ENCODE measurements around the gene IMMP2L.
"Not testable (repeated sequence)": the region's sequence is repeated elsewhere in the genome, so short reads cannot be mapped to it uniquely, and the experiment has no call there.

IMMP2L gene

DNA sequence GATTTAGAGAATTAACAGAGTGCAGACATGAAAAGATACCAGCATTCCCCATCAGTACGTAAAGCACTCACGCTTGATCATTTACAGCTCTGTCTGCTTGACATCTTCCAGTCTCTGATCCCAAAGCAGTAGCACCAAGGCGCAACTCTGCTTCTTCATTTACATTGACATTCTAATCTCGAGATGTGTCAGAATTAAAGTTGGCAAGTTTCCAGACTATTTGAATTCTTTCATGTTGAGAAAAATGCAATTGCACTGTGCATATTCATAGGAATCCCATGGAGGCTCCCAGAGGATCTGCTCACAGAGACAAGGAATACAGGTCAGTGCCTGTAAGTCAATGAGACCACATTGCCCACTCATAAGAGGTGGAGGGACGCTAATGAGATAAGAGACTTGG, 287.4 kb downstream of the IMMP2L start:
- no peak for DNase-seq (ENCODE audit: extremely low read depth, low read depth)
- TF ChIP-seq, protein P1, sequence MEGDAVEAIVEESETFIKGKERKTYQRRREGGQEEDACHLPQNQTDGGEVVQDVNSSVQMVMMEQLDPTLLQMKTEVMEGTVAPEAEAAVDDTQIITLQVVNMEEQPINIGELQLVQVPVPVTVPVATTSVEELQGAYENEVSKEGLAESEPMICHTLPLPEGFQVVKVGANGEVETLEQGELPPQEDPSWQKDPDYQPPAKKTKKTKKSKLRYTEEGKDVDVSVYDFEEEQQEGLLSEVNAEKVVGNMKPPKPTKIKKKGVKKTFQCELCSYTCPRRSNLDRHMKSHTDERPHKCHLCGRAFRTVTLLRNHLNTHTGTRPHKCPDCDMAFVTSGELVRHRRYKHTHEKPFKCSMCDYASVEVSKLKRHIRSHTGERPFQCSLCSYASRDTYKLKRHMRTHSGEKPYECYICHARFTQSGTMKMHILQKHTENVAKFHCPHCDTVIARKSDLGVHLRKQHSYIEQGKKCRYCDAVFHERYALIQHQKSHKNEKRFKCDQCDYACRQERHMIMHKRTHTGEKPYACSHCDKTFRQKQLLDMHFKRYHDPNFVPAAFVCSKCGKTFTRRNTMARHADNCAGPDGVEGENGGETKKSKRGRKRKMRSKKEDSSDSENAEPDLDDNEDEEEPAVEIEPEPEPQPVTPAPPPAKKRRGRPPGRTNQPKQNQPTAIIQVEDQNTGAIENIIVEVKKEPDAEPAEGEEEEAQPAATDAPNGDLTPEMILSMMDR (IDR thresholded peaks at IDR 0.05; ENCODE audit: low read depth, low read length): no peak

DNA sequence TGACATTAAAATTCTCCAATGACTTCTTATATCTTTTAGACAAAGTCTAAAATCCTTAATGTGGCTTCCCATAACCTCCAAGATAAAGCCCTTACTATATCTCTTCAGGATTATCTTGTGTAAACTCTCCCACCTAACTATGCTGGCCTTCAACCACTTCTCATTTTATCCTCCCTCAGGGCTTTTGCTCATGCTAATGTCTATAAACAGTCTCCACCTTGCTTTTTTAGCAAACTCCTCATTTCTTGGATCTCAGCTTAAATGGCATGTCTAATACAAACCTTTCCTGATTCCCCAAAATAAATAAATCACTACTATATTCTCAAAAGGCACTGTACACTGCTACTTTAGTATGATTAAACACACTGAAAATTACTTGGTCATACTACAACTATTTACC, 290.2 kb downstream of the IMMP2L start:
- TF ChIP-seq, protein P1 (IDR thresholded peaks at IDR 0.05; ENCODE audit: low read depth, low read length): no peak
- DNase-seq (ENCODE audit: extremely low read depth, low read depth): no peak

DNA sequence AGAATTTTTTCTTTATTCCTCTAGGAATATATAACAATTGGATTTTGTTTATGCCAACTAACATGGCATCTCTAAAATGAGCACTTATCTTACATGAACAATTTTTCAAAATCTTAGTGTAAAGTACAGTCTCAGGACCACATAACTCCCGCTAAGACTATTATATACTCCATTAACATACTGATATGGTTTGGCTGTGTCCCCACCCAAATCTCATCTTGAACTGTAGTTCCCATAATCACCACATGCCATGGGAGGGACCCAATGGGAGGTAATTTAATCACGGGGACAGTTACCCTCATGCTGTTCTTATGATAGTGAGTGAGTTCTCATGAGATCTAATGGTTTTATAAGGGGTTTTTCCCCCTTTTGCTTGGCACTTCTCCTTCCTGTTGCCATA, 291.5 kb downstream of the IMMP2L start:
- DNase-seq (ENCODE audit: extremely low read depth, low read depth): not testable (repeated sequence)

DNA sequence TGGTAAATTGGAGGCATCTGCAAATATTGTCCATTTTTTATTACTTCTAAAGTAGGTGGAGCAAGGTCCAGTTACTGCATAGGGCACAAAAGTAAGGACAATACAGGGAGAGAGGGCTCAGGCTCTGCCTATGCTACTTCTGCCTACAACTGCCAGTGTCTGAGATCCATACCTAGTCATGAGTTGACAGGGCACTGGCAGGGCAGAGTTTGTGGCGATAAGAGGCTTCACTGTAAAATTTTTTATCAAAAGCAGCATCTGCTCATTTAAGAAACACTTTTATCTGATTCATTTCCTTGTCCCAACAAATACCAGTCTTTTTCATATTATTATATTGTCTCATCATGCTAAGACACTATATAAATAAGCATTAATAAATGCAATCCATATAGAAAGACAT, 293.4 kb downstream of the IMMP2L start:
- TF ChIP-seq, protein P1 (IDR thresholded peaks at IDR 0.05; ENCODE audit: low read depth, low read length): no peak
- no peak for DNase-seq (ENCODE audit: extremely low read depth, low read depth)

DNA sequence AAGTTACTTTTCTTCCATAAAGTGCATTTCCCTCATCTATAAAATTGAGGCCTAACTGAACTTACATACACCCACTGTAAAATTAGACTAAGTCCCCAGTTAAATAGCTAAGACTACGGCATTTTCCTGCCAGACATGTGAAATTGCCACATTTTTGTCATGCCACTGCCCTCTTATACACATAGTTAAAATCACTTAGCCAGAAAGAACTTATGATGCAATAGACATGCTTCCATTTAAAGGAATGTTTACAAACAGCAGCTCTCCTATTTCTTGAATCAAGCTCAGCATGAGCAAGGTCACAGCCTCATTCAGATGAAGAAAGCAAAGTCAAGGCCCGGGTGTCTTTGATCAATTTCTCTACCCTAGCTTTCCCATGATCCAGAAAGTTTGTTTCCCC, 295.7 kb downstream of the IMMP2L start:
- DNase-seq (ENCODE audit: extremely low read depth, low read depth): peak; percentile 51
- TF ChIP-seq, protein P1 (IDR thresholded peaks at IDR 0.05; ENCODE audit: low read depth, low read length): no peak

DNA sequence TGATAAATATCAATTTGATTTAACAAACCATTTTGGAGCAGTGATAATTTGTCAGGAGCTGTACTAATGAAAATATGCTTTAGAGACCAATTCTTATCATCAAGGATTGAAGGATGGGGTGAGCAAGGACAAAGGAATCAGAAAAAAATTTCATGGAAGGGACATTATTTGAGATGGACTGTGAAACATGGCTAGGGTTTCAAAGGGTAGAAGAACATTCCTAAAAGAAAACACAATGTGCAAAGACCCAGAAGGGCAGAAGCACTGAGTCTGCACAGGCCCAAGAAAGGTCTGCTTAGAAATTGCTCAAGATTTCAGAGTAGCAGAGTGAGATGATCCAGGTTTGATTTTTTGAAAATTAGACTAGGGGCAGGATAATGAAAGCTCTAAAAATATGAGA, 296.9 kb downstream of the IMMP2L start:
- no peak for DNase-seq (ENCODE audit: extremely low read depth, low read depth)
- TF ChIP-seq, protein P1 (IDR thresholded peaks at IDR 0.05; ENCODE audit: low read depth, low read length): no peak

DNA sequence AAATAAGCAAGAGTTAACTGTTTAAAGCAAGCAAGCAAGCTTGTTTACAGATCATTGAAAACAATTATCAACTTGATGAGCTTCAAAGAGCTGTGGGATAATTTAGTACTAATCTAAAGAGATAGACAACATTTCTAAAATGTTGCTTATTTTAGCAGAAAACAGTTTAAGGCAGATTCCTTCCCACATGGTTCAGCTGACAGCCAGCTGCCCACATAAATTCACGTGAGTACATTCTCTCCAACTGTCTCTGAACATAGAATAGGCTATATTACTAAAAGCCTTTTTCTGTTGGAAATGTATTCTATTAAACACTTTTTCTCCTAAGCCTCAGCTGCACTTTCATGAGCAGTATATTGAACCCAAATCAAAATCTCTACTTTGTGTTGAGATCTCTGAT, 297.3 kb downstream of the IMMP2L start:
- DNase-seq (ENCODE audit: extremely low read depth, low read depth): no peak
- TF ChIP-seq, protein P1 (IDR thresholded peaks at IDR 0.05; ENCODE audit: low read depth, low read length): no peak

DNA sequence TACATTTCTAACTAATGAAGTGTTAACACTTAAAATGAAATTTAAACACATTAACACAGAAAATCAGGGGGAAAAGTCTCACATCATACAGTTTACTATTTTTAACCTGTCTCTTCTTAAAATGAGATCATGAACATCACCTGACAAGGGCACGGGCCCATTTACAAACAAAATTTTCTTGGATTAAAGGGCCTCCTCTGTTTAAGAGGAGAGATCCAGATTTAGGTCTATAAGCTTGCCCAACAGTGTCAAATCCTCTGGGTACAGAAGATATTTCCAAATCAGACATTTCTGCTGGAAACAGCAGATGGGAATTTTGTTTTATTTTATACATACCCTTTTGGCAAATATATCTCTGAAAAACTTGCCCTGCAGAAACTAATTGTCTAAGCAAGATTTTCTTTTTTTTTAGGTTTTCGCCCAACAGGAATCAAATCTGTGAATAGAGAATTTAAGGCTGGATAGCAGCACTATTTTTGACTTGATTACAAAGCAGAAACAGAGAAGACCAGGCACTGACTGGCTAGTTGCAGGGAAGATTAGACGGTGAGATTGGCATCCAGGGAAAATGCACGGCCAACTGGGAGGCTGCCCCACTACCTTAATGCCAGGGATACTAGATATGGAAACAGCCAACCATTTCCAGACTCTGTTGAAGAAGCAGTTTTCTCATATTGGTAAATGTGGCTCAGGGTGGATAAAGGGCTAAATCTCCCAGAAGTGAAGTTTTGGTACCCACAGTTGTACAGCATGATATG, 298.0 kb downstream of the IMMP2L start:
- DNase-seq (ENCODE audit: extremely low read depth, low read depth): no peak
- TF ChIP-seq, protein P1 (IDR thresholded peaks at IDR 0.05; ENCODE audit: low read depth, low read length): no peak
